Measurements from ENCODE around the gene CARD11.

CARD11 gene

DNA sequence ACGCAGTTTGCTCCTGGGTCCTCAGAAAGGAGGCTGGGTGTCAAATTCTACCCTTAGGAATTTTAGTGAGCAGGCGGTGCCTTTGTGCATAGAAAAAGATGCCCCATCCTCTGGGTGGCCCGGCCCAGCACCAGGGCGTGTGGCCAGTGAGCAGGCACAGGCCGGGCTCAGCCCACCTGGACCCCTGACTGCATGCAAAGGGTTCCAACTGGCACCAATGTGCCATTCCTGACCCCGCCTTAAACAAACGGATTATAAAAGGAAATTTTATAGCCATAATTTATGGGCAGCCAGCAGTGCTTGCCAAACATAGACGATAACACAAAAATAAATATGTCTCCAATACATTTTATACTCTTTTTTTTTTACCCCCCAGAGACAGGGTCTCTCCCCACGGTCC is 159.5 kb downstream of the CARD11 start:
- no peak overlapping the region for H2AFZ ChIP-seq
- H3K4me1 ChIP-seq: no peaks in the 10 kb centered on the region
- no peak overlapping the region for H3K27ac ChIP-seq
- no peak overlapping the region for H3K4me3 ChIP-seq (ENCODE audit: low read depth, low read length)
- no peaks in the 10 kb centered on the region for H3K9me3 ChIP-seq (ENCODE audit: control insufficient read depth, low read length)
- H3K9ac ChIP-seq: no peak overlapping the region
- TF ChIP-seq, protein P1, sequence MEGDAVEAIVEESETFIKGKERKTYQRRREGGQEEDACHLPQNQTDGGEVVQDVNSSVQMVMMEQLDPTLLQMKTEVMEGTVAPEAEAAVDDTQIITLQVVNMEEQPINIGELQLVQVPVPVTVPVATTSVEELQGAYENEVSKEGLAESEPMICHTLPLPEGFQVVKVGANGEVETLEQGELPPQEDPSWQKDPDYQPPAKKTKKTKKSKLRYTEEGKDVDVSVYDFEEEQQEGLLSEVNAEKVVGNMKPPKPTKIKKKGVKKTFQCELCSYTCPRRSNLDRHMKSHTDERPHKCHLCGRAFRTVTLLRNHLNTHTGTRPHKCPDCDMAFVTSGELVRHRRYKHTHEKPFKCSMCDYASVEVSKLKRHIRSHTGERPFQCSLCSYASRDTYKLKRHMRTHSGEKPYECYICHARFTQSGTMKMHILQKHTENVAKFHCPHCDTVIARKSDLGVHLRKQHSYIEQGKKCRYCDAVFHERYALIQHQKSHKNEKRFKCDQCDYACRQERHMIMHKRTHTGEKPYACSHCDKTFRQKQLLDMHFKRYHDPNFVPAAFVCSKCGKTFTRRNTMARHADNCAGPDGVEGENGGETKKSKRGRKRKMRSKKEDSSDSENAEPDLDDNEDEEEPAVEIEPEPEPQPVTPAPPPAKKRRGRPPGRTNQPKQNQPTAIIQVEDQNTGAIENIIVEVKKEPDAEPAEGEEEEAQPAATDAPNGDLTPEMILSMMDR (IDR thresholded peaks at IDR 0.05): no peak
- H3K36me3 ChIP-seq (ENCODE audit: control insufficient read depth, insufficient read depth, low read length): no peaks in the 10 kb centered on the region
- H3K79me2 ChIP-seq: no peaks in the 10 kb centered on the region
- H3K27me3 ChIP-seq (ENCODE audit: control insufficient read depth, insufficient read depth, low read length): no peaks in the 10 kb centered on the region
- H3K4me2 ChIP-seq (ENCODE audit: low read length): no peak overlapping the region

DNA sequence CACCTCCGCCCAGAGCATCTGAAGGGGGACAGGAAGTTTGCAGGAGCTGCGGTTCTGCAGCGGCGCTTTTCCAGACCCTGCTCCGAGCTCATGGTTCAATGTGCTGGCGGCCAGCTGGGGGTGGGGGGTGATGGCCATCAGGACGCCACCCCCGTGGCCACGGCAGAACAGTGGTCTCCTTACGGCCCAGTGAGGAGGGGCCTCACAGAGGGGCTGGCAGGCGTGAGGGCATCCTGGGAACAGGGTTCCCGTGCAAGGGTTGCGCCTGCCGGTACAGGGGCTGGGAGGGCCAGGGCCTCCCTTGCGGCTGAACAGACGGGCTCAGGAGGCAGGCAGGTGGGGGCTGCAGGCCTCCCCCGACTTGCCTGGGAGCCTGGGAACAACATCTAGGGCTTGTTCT is 160.6 kb downstream of the CARD11 start:
- Histone ChIP-seq H3K27ac (no peak overlapping the region), H3K9ac (no peak overlapping the region), H2AFZ (no peak overlapping the region), H3K9me3 (ENCODE audit: control insufficient read depth, low read length) (no peaks in the 10 kb centered on the region), H3K4me3 (ENCODE audit: low read depth, low read length) (no peak overlapping the region), H3K4me2 (ENCODE audit: low read length) (no peak overlapping the region), H3K79me2 (no peaks in the 10 kb centered on the region), H3K27me3 (ENCODE audit: control insufficient read depth, insufficient read depth, low read length) (no peaks in the 10 kb centered on the region), H3K4me1 (no peaks in the 10 kb centered on the region), H3K36me3 (ENCODE audit: control insufficient read depth, insufficient read depth, low read length) (no peaks in the 10 kb centered on the region)
- TF ChIP-seq, protein P1 (IDR thresholded peaks at IDR 0.05): no peak

DNA sequence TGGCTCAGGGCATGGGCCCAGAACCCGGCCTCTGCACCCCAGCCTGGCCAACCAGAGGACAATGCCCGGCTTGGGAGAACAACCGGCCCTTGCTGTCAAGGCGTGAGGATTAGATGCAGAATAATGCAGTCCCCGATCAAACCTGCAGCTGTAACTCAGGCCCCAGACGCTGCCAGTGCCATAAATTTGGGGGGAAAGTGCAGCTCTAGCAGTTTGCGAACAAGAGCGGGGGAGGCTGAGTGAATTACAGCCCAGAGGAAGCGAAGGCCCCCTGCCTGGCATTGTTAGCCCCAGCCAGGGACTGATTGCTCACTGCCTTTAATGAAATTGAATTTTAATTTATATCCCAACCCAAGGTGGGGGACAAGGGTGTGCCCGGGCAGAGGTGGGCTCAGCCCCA is 161.6 kb downstream of the CARD11 start:
- Histone ChIP-seq H3K9me3 (ENCODE audit: control insufficient read depth, low read length) (no peaks in the 10 kb centered on the region), H3K27ac (no peak overlapping the region), H3K36me3 (ENCODE audit: control insufficient read depth, insufficient read depth, low read length) (no peaks in the 10 kb centered on the region), H3K27me3 (ENCODE audit: control insufficient read depth, insufficient read depth, low read length) (no peaks in the 10 kb centered on the region), H3K4me3 (ENCODE audit: low read depth, low read length) (no peak overlapping the region), H3K9ac (no peak overlapping the region), H3K79me2 (no peaks in the 10 kb centered on the region), H2AFZ (no peak overlapping the region), H3K4me1 (no peaks in the 10 kb centered on the region), H3K4me2 (ENCODE audit: low read length) (no peak overlapping the region)
- TF ChIP-seq, protein P1 (IDR thresholded peaks at IDR 0.05): no peak

DNA sequence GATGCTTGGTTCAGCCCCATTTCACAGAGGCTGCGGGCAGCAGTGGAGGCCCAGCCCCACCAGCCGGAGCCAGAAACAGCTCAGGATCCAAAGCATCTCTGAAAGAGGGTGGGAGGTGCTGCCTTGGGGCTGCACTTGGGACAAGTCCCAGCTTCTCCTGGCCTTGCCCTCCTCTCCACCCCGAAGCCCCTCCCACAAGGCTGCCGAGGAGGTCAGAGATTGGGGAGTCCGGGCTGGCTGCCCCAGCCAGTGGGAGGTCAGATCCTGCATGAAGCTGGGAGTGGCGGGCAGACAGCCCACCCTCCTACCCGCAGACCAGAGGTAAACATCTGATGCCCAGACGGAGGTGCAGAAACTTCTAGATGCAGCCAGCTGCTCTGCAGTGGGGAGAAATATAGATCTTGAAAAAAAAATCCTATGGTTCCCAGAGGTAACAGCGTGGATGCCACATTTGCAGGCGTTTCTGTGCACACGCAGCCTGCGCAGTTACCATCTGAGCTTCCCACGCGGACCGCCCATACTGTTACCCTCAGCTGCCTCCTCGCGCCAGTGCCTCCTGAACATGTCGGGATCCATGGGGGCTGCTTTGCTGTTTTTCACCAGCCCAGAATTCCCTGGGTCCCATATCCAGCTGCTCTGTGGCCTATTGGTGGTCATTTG is 162.7 kb downstream of the CARD11 start:
- Histone ChIP-seq H3K9me3 (ENCODE audit: control insufficient read depth, low read length) (no peaks in the 10 kb centered on the region), H3K27me3 (ENCODE audit: control insufficient read depth, insufficient read depth, low read length) (no peaks in the 10 kb centered on the region), H3K4me2 (ENCODE audit: low read length) (no peak overlapping the region), H2AFZ (no peak overlapping the region), H3K79me2 (no peaks in the 10 kb centered on the region), H3K9ac (no peak overlapping the region), H3K4me1 (no peaks in the 10 kb centered on the region), H3K27ac (no peak overlapping the region), H3K4me3 (ENCODE audit: low read depth, low read length) (no peak overlapping the region), H3K36me3 (ENCODE audit: control insufficient read depth, insufficient read depth, low read length) (no peaks in the 10 kb centered on the region)
- TF ChIP-seq, protein P1 (IDR thresholded peaks at IDR 0.05): no peak

DNA sequence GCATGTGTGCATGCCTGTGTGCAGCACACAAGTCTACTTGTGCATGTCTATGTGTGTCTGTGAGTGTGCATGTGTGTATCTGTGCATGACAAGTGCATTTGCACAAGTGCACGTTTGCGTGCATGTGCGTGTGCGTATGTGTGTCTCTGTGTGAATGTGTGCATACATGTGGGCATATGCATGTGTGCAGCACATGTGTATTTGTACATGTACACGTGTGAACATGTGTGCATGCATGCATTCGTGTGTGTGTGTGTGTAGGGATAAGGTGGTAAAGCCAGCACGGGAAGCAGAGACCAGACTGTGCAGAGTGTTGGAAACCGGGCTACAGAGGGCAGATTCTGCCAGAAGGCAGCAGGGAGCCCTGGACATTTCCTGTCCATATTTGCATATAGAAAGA is 163.6 kb downstream of the CARD11 start:
- TF ChIP-seq, protein P1 (IDR thresholded peaks at IDR 0.05): no peak
- no peak overlapping the region for H3K27ac ChIP-seq
- no peaks in the 10 kb centered on the region for H3K27me3 ChIP-seq (ENCODE audit: control insufficient read depth, insufficient read depth, low read length)
- no peak overlapping the region for H3K9ac ChIP-seq
- no peaks in the 10 kb centered on the region for H3K9me3 ChIP-seq (ENCODE audit: control insufficient read depth, low read length)
- H3K36me3 ChIP-seq (ENCODE audit: control insufficient read depth, insufficient read depth, low read length): no peaks in the 10 kb centered on the region
- no peaks in the 10 kb centered on the region for H3K79me2 ChIP-seq
- no peak overlapping the region for H3K4me3 ChIP-seq (ENCODE audit: low read depth, low read length)
- no peaks in the 10 kb centered on the region for H3K4me1 ChIP-seq
- no peak overlapping the region for H2AFZ ChIP-seq
- H3K4me2 ChIP-seq (ENCODE audit: low read length): no peak overlapping the region

Measured in parathyroid adenoma (tissue), 2 donors.